MCF 10A (cell line): ENCODE results near the gene NXPH4. TPM values are rescaled to one million over a fixed set of nuclear protein-coding genes. Genes with fewer than 3 reads are reported as not detected.

Experiments used
- BruUV-seq: library from RNA; stranded (reverse); fragments of 400-500 nt; replicated peaks from 2 replicates; lab custom pipeline; 2021; lab: Mats Ljungman, UMichigan
- CTCF ChIA-PET: fragments of 300-600 bp; sonication (Branson Sonifier 250); formaldehyde crosslinking; extraction: SDS; loops from one replicate; lab custom pipeline; 2021; ENCODE audit warnings: antibody characterized with exemption, inconsistent platforms; lab: Yijun Ruan, JAX
- POLR2A ChIA-PET: fragments of 300-600, 350-650 bp; sonication (Branson Sonifier 250); formaldehyde crosslinking; extraction: SDS; loops from one replicate; lab custom pipeline; 2020; ENCODE audit warnings: antibody characterized with exemption, inconsistent platforms; lab: Yijun Ruan, JAX
- DNase-seq: peaks from one replicate; pipeline ENCODE4 v3.0.0-alpha.2; 2018; ENCODE audit not compliant: unreplicated experiment
- H3K27ac Mint-ChIP-seq: one replicate; pipeline ENCODE4 v1.8.0; 2022; ENCODE audit warnings: mild to moderate bottlenecking, low read depth, mixed read lengths; ENCODE audit not compliant: unreplicated experiment
- H3K27me3 Mint-ChIP-seq: one replicate; pipeline ENCODE4 v1.8.0; 2022; ENCODE audit warnings: mixed read lengths; ENCODE audit not compliant: insufficient read depth, unreplicated experiment
- H3K36me3 Mint-ChIP-seq: one replicate; pipeline ENCODE4 v1.8.0; 2022; ENCODE audit warnings: mild to moderate bottlenecking, moderate library complexity, mixed read lengths; ENCODE audit not compliant: insufficient read depth, unreplicated experiment
- H3K4me1 Mint-ChIP-seq: one replicate; pipeline ENCODE4 v1.8.0; 2022; ENCODE audit warnings: mixed read lengths; ENCODE audit not compliant: insufficient read depth, unreplicated experiment
- H3K4me3 Mint-ChIP-seq: one replicate; pipeline ENCODE4 v1.8.0; 2022; ENCODE audit warnings: mild to moderate bottlenecking, moderate library complexity, mixed read lengths; ENCODE audit not compliant: unreplicated experiment
- H3K9me3 Mint-ChIP-seq: one replicate; pipeline ENCODE4 v1.8.0; 2022; ENCODE audit warnings: mixed read lengths; ENCODE audit not compliant: unreplicated experiment
- intact Hi-C: fragments of 100-400 bp; cut with micrococcal nuclease; formaldehyde crosslinking; loops from 2 replicates; pipeline ENCODE4 v1.14.1; 2022
- total RNA-seq: library from RNA; stranded (reverse); gene quantifications from 2 replicates; pipeline ENCODE4 v1.2.3, GENCODE V29; 2022
- TF ChIP-seq, protein P1 (sequence below): fragments of 200-600 bp; IDR thresholded peaks from one replicate; pipeline ENCODE4 v1.8.0; 2022; ENCODE audit warnings: antibody characterized with exemption, mild to moderate bottlenecking; ENCODE audit not compliant: unreplicated experiment

The NXPH4 gene
- total RNA-seq, 1 experiment from 2014 or later: 2.2 TPM

- CTCF ChIA-PET: interaction anchor here (5.2 kb wide), 1 partner anchor 71 kb away, joined by 20 read pairs; no protein-coding TSS in a partner anchor
- Mint-ChIP-seq H3K27me3 (no peaks in the 10 kb centered on the region), H3K9me3 (no peaks in the 10 kb centered on the region), H3K27ac (no peak overlapping the region), H3K36me3 (peaks cover 19% of the 10 kb centered on the region), H3K4me3 (no peak overlapping the region), H3K4me1 (no peaks in the 10 kb centered on the region)
- TF ChIP-seq, protein P1, sequence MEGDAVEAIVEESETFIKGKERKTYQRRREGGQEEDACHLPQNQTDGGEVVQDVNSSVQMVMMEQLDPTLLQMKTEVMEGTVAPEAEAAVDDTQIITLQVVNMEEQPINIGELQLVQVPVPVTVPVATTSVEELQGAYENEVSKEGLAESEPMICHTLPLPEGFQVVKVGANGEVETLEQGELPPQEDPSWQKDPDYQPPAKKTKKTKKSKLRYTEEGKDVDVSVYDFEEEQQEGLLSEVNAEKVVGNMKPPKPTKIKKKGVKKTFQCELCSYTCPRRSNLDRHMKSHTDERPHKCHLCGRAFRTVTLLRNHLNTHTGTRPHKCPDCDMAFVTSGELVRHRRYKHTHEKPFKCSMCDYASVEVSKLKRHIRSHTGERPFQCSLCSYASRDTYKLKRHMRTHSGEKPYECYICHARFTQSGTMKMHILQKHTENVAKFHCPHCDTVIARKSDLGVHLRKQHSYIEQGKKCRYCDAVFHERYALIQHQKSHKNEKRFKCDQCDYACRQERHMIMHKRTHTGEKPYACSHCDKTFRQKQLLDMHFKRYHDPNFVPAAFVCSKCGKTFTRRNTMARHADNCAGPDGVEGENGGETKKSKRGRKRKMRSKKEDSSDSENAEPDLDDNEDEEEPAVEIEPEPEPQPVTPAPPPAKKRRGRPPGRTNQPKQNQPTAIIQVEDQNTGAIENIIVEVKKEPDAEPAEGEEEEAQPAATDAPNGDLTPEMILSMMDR: no peak
- BruUV-seq: no TSS peak
- POLR2A ChIA-PET: no interaction called here
- no peak for DNase-seq
- intact Hi-C loops: no loop called here
Observed at GRCh38 chr12:57195186-57195585, 21.4 kb upstream of the NXPH4 start.

DNA sequence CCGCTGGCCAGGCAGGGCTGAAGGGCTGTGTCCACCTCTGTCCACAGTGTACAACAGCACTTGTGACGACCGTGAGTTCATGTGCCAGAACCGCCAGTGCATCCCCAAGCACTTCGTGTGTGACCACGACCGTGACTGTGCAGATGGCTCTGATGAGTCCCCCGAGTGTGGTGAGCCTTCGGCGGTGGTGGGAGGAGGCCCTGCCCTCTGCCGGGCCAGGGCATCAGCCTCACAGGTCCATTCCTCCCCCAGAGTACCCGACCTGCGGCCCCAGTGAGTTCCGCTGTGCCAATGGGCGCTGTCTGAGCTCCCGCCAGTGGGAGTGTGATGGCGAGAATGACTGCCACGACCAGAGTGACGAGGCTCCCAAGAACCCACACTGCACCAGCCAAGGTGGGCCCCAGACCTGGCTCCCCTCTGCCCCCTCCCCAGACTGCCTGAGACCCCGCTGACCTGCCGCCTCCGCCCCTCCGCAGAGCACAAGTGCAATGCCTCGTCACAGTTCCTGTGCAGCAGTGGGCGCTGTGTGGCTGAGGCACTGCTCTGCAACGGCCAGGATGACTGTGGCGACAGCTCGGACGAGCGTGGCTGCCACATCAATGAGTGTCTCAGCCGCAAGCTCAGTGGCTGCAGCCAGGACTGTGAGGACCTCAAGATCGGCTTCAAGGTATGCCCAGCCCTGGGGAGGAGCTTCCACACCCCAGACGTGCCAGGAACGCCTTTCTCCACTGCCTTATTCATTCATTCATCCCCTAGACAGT, 20.8 kb upstream of the NXPH4 start:
- no peak for DNase-seq
- POLR2A ChIA-PET: no interaction called here
- TF ChIP-seq, protein P1: no peak
- Mint-ChIP-seq H3K27ac (no peak overlapping the region), H3K4me3 (no peak overlapping the region), H3K27me3 (no peaks in the 10 kb centered on the region), H3K36me3 (peaks cover 19% of the 10 kb centered on the region), H3K9me3 (no peaks in the 10 kb centered on the region), H3K4me1 (no peaks in the 10 kb centered on the region)
- intact Hi-C loops: no loop called here
- CTCF ChIA-PET: interaction anchor here (0.7 kb wide), 1 partner anchor 72 kb away, joined by 3 read pairs; no protein-coding TSS in a partner anchor
- no TSS peak for BruUV-seq

GRCh38 chr12:57196439-57196838, 20.2 kb upstream of the NXPH4 start:
- H3K27ac Mint-ChIP-seq: no peak overlapping the region
- H3K36me3 Mint-ChIP-seq: peaks cover 26% of the 10 kb centered on the region
- BruUV-seq: no TSS peak
- POLR2A ChIA-PET: no interaction called here
- intact Hi-C loops: no loop called here
- no peak for DNase-seq
- H3K4me1 Mint-ChIP-seq: no peaks in the 10 kb centered on the region
- H3K9me3 Mint-ChIP-seq: no peaks in the 10 kb centered on the region
- TF ChIP-seq, protein P1: no peak
- CTCF ChIA-PET: interaction anchor here (0.7 kb wide), 2 partner anchors 72 to 127 kb away, joined by 3 read pairs; no protein-coding TSS in a partner anchor
- no peak overlapping the region for H3K4me3 Mint-ChIP-seq
- no peaks in the 10 kb centered on the region for H3K27me3 Mint-ChIP-seq

GRCh38 chr12:57196956-57197355, 19.6 kb upstream of the NXPH4 start:
- ChIA-PET CTCF (interaction anchor here (0.7 to 1.7 kb wide), 3 partner anchors 9 to 128 kb away, joined by 3 to 5 read pairs (median 3); no protein-coding TSS in a partner anchor), POLR2A (no interaction called here)
- Mint-ChIP-seq H3K9me3 (no peaks in the 10 kb centered on the region), H3K4me3 (no peak overlapping the region), H3K36me3 (peaks cover 31% of the 10 kb centered on the region), H3K4me1 (no peaks in the 10 kb centered on the region), H3K27ac (no peak overlapping the region), H3K27me3 (no peaks in the 10 kb centered on the region)
- TF ChIP-seq, protein P1: no peak
- intact Hi-C loops: no loop called here
- DNase-seq: no peak
- no TSS peak for BruUV-seq
